ENCODE results near the gene LEKR1.

LEKR1 gene

DNA sequence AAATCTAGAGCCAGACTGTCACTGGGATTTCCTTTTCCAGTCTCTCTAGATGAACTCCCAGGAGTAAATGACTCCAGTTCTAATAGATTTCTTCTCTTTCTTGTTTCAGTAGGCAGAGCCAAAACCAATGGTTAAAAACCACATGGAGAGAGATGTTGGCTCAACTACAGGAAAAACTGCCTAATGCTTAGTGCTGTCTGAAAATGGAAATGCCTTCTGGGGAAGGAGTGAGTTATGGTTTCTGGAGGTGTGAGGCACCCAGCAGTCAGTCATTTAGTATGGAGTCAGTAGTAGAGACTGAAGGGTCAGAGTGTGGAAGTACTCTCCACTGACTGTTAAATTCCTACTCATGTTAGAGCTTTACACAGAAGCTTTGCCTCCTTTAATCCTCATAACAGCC lies 197.1 kb downstream of the LEKR1 start:
- H3K4me1 ChIP-seq (ENCODE audit: control extremely low read depth in 1 of 4, control insufficient read depth in 4 of 4, insufficient read depth in 4 of 4, low read length in 3 of 4) = peaks cover 0 to 3% (median 0%) of the 10 kb centered on the region in 4 experiments
- CTCF ChIA-PET = no interaction called here
- H3K27me3 ChIP-seq (replicated peaks in 2 of 5; ENCODE audit: control insufficient read depth in 4 of 5, insufficient read depth in 5 of 5, low read length in 4 of 5) = no peaks in the 10 kb centered on the region
- POLR2A ChIA-PET = no interaction called here
- no peak for DNase-seq
- H3K4me3 ChIP-seq (ENCODE audit: control insufficient read depth in 1 of 7, extremely low read depth in 1 of 7, insufficient read depth in 4 of 7, low read depth in 2 of 7, low read length in 6 of 7) = no peak overlapping the region
- H3K9me3 ChIP-seq (ENCODE audit: control extremely low read depth in 1 of 5, control insufficient read depth in 4 of 5, insufficient read depth in 2 of 5, low read depth in 1 of 5, low read length in 4 of 5) = no peaks in the 10 kb centered on the region
- no peaks in the 10 kb centered on the region for H3K36me3 ChIP-seq (ENCODE audit: control insufficient read depth in 4 of 4, insufficient read depth in 4 of 4, low read length in 3 of 4)
- H3K27ac ChIP-seq (ENCODE audit: insufficient read depth in 1 of 2, low read depth in 1 of 2, low read length in 2 of 2, poor library complexity in 1 of 2, severe bottlenecking in 2 of 2) = no peak overlapping the region

DNA sequence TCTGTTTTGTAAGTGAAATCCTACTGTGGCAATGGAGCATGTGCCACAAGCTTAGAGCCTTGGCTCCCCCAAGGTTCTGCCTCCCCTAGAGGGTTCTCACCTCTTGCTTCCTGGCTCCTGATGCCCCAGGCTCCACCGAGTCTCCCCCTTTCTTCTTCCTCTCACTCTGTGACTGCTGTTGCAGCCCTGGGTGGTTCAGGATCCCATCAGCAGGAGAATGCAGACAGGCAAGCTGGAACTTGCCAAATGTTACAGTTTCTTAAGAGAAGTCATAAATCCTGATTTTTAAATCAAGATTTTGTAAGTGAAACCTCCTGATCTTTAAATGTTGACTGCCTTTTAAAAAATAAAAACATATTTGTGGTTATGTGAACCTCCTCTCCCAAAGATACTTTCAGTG lies 199.9 kb downstream of the LEKR1 start:
- POLR2A ChIA-PET = no interaction called here

GRCh38 chr3:157027861-157028745 lies 201.9 kb downstream of the LEKR1 start:
- WGBS (ENCODE audit: insufficient coverage) = 0% methylated on average over 2 of the region's 7 CpGs
- Histone ChIP-seq H3K27ac (ENCODE audit: insufficient read depth in 1 of 2, low read depth in 1 of 2, low read length in 2 of 2, poor library complexity in 1 of 2, severe bottlenecking in 2 of 2) (no peak overlapping the region), H3K36me3 (ENCODE audit: control insufficient read depth in 4 of 4, insufficient read depth in 4 of 4, low read length in 3 of 4) (no peaks in the 10 kb centered on the region), H3K4me1 (ENCODE audit: control extremely low read depth in 1 of 4, control insufficient read depth in 4 of 4, insufficient read depth in 4 of 4, low read length in 3 of 4) (peaks cover 0 to 4% (median 1%) of the 10 kb centered on the region in 4 experiments), H3K27me3 (replicated peaks in 2 of 5; ENCODE audit: control insufficient read depth in 4 of 5, insufficient read depth in 5 of 5, low read length in 4 of 5) (no peaks in the 10 kb centered on the region), H3K4me3 (ENCODE audit: control insufficient read depth in 1 of 7, extremely low read depth in 1 of 7, insufficient read depth in 4 of 7, low read depth in 2 of 7, low read length in 6 of 7) (no peak overlapping the region), H3K9me3 (ENCODE audit: control extremely low read depth in 1 of 5, control insufficient read depth in 4 of 5, insufficient read depth in 2 of 5, low read depth in 1 of 5, low read length in 4 of 5) (no peaks in the 10 kb centered on the region)
- CTCF ChIA-PET = interaction anchor here (0.6 kb wide), 1 partner anchor 99 kb away, joined by 3 read pairs; no protein-coding TSS in a partner anchor
- DNase-seq = no peak
- POLR2A ChIA-PET = no interaction called here

More for the DNA sequence above, 199.9 kb downstream of the LEKR1 start:
- Histone ChIP-seq H3K36me3 (ENCODE audit: control insufficient read depth in 4 of 4, insufficient read depth in 4 of 4, low read length in 3 of 4) (no peaks in the 10 kb centered on the region), H3K4me1 (ENCODE audit: control extremely low read depth in 1 of 4, control insufficient read depth in 4 of 4, insufficient read depth in 4 of 4, low read length in 3 of 4) (peaks cover 0 to 4% (median 1%) of the 10 kb centered on the region in 4 experiments), H3K27me3 (replicated peaks in 2 of 5; ENCODE audit: control insufficient read depth in 4 of 5, insufficient read depth in 5 of 5, low read length in 4 of 5) (no peaks in the 10 kb centered on the region), H3K9me3 (ENCODE audit: control extremely low read depth in 1 of 5, control insufficient read depth in 4 of 5, insufficient read depth in 2 of 5, low read depth in 1 of 5, low read length in 4 of 5) (no peaks in the 10 kb centered on the region), H3K27ac (ENCODE audit: insufficient read depth in 1 of 2, low read depth in 1 of 2, low read length in 2 of 2, poor library complexity in 1 of 2, severe bottlenecking in 2 of 2) (no peak overlapping the region), H3K4me3 (ENCODE audit: control insufficient read depth in 1 of 7, extremely low read depth in 1 of 7, insufficient read depth in 4 of 7, low read depth in 2 of 7, low read length in 6 of 7) (no peak overlapping the region)
- DNase-seq = no peak
- WGBS (ENCODE audit: insufficient coverage) = no CpG with 5 or more reads among the region's 1 CpG
- CTCF ChIA-PET = no interaction called here

- WGBS (ENCODE audit: insufficient coverage) = 94% methylated on average over 2 of the region's 3 CpGs
- Histone ChIP-seq H3K27ac (ENCODE audit: insufficient read depth in 1 of 2, low read depth in 1 of 2, low read length in 2 of 2, poor library complexity in 1 of 2, severe bottlenecking in 2 of 2) (no peak overlapping the region), H3K36me3 (ENCODE audit: control insufficient read depth in 4 of 4, insufficient read depth in 4 of 4, low read length in 3 of 4) (no peaks in the 10 kb centered on the region), H3K4me3 (ENCODE audit: control insufficient read depth in 1 of 7, extremely low read depth in 1 of 7, insufficient read depth in 4 of 7, low read depth in 2 of 7, low read length in 6 of 7) (no peak overlapping the region), H3K9me3 (ENCODE audit: control extremely low read depth in 1 of 5, control insufficient read depth in 4 of 5, insufficient read depth in 2 of 5, low read depth in 1 of 5, low read length in 4 of 5) (no peaks in the 10 kb centered on the region), H3K27me3 (replicated peaks in 2 of 5; ENCODE audit: control insufficient read depth in 4 of 5, insufficient read depth in 5 of 5, low read length in 4 of 5) (no peaks in the 10 kb centered on the region), H3K4me1 (ENCODE audit: control extremely low read depth in 1 of 4, control insufficient read depth in 4 of 4, insufficient read depth in 4 of 4, low read length in 3 of 4) (peaks cover 0 to 4% (median 1%) of the 10 kb centered on the region in 4 experiments)
- ChIA-PET POLR2A (no interaction called here), CTCF (no interaction called here)
- DNase-seq = peak; percentile 1 to 27 (median 14)
Observed at GRCh38 chr3:157029365-157029790, 203.2 kb downstream of the LEKR1 start.

DNA sequence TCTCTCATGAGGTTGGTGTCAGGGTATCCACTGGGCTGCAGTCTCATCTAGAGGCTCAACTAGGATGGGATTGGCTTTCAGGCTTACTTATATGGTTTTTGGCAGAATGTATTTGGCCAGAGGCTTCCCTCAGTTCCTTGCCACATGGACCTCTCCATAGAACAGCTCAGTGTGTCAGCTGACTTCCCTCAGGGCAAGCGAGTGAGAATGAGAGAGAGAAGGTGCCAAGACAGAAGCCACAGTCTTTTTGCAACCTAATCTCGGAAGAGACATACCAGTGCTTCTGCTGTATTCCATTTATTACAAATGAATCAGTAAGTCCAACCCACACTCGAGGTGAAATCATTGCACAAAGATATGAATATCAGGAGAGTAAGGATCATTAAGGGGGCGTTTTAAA lies 204.6 kb downstream of the LEKR1 start:
- Histone ChIP-seq H3K36me3 (ENCODE audit: control insufficient read depth in 4 of 4, insufficient read depth in 4 of 4, low read length in 3 of 4) (no peaks in the 10 kb centered on the region), H3K27ac (ENCODE audit: insufficient read depth in 1 of 2, low read depth in 1 of 2, low read length in 2 of 2, poor library complexity in 1 of 2, severe bottlenecking in 2 of 2) (no peak overlapping the region), H3K4me1 (ENCODE audit: control extremely low read depth in 1 of 4, control insufficient read depth in 4 of 4, insufficient read depth in 4 of 4, low read length in 3 of 4) (peaks cover 0 to 4% (median 1%) of the 10 kb centered on the region in 4 experiments), H3K9me3 (ENCODE audit: control extremely low read depth in 1 of 5, control insufficient read depth in 4 of 5, insufficient read depth in 2 of 5, low read depth in 1 of 5, low read length in 4 of 5) (no peaks in the 10 kb centered on the region), H3K4me3 (ENCODE audit: control insufficient read depth in 1 of 7, extremely low read depth in 1 of 7, insufficient read depth in 4 of 7, low read depth in 2 of 7, low read length in 6 of 7) (no peak overlapping the region), H3K27me3 (replicated peaks in 2 of 5; ENCODE audit: control insufficient read depth in 4 of 5, insufficient read depth in 5 of 5, low read length in 4 of 5) (no peaks in the 10 kb centered on the region)
- ChIA-PET POLR2A (no interaction called here), CTCF (no interaction called here)
- no peak for DNase-seq
- WGBS (ENCODE audit: insufficient coverage) = 96% methylated on average over 2 of the region's 4 CpGs

DNA sequence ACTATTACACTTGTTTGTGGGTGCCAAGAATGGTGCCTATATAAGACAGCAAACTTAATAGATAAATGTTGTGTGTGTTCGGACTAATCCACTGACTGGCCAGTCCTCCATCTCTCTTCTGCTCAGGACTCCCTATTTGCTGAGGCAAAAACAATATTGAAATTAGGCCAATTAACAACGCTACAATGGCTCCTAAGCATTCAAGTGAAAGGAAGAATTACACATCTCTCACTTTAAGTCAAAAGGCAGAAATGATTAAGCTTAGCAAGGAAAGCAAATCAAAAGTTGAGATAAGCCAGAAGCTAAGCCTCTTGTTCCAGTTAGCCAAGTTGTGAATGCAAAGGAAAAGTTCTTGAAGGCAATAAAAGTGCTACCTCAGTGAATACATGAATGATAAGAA lies 206.8 kb downstream of the LEKR1 start:
- Histone ChIP-seq H3K36me3 (ENCODE audit: control insufficient read depth in 4 of 4, insufficient read depth in 4 of 4, low read length in 3 of 4) (no peaks in the 10 kb centered on the region), H3K9me3 (ENCODE audit: control extremely low read depth in 1 of 5, control insufficient read depth in 4 of 5, insufficient read depth in 2 of 5, low read depth in 1 of 5, low read length in 4 of 5) (no peaks in the 10 kb centered on the region), H3K27me3 (replicated peaks in 2 of 5; ENCODE audit: control insufficient read depth in 4 of 5, insufficient read depth in 5 of 5, low read length in 4 of 5) (no peaks in the 10 kb centered on the region), H3K4me3 (ENCODE audit: control insufficient read depth in 1 of 7, extremely low read depth in 1 of 7, insufficient read depth in 4 of 7, low read depth in 2 of 7, low read length in 6 of 7) (no peak overlapping the region), H3K4me1 (ENCODE audit: control extremely low read depth in 1 of 4, control insufficient read depth in 4 of 4, insufficient read depth in 4 of 4, low read length in 3 of 4) (peaks cover 0 to 4% (median 1%) of the 10 kb centered on the region in 4 experiments), H3K27ac (ENCODE audit: insufficient read depth in 1 of 2, low read depth in 1 of 2, low read length in 2 of 2, poor library complexity in 1 of 2, severe bottlenecking in 2 of 2) (no peak overlapping the region)
- CTCF ChIA-PET = interaction anchor here (0.6 to 1.1 kb wide), 3 partner anchors 12 to 887 kb away, joined by 3 to 4 read pairs (median 3); no protein-coding TSS in a partner anchor
- no peak for DNase-seq
- WGBS (ENCODE audit: insufficient coverage) = 89% methylated on average over 1 of the region's 2 CpGs
- POLR2A ChIA-PET = no interaction called here

DNA sequence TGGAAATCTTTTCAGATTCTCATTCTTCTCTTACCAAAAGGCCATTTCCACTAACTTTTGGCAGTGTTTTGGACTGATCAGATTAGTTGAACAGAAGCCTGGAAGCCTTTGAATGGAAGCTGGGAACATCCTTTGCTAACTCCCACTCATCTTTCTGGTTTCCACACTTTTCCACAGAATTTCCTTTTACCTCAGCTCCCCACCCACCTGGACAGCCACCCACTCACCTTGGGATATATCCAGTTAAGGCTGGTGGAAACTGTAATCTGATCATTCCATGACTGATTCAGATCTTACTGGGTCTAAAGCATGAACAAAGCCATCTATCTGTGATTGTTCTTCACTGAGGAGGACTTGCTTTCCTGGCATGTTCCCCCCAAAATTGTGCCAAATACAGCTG lies 214.3 kb downstream of the LEKR1 start:
- no peaks in the 10 kb centered on the region for H3K36me3 ChIP-seq (ENCODE audit: control insufficient read depth in 4 of 4, insufficient read depth in 4 of 4, low read length in 3 of 4)
- no peaks in the 10 kb centered on the region for H3K9me3 ChIP-seq (ENCODE audit: control extremely low read depth in 1 of 5, control insufficient read depth in 4 of 5, insufficient read depth in 2 of 5, low read depth in 1 of 5, low read length in 4 of 5)
- ChIA-PET POLR2A (no interaction called here), CTCF (no interaction called here)
- DNase-seq = no peak
- no peaks in the 10 kb centered on the region for H3K4me1 ChIP-seq (ENCODE audit: control extremely low read depth in 1 of 4, control insufficient read depth in 4 of 4, insufficient read depth in 4 of 4, low read length in 3 of 4)
- no peak overlapping the region for H3K27ac ChIP-seq (ENCODE audit: insufficient read depth in 1 of 2, low read depth in 1 of 2, low read length in 2 of 2, poor library complexity in 1 of 2, severe bottlenecking in 2 of 2)
- H3K27me3 ChIP-seq (replicated peaks in 2 of 5; ENCODE audit: control insufficient read depth in 4 of 5, insufficient read depth in 5 of 5, low read length in 4 of 5) = no peaks in the 10 kb centered on the region
- H3K4me3 ChIP-seq (ENCODE audit: control insufficient read depth in 1 of 7, extremely low read depth in 1 of 7, insufficient read depth in 4 of 7, low read depth in 2 of 7, low read length in 6 of 7) = no peak overlapping the region

Data from common myeloid progenitor, CD34-positive (primary cell).